SJCRH30 (cell line): ENCODE data around the gene ZNF784. TPM values are rescaled to one million over a fixed set of nuclear protein-coding genes. Genes with fewer than 3 reads are reported as not detected.

Source experiments
- DNase-seq, 2 experiments: peaks; one replicate each; pipeline ENCODE4 v3.0.0-alpha.2; 2015 to 2020
- H3K27ac ChIP-seq: fragments of 250-450 bp; sonication (Bioruptor Pico); 2 replicates; pipeline ENCODE4 v1.5.1; 2020; ENCODE audit warnings: mild to moderate bottlenecking, moderate library complexity
- H3K27me3 ChIP-seq: fragments of 250-450 bp; sonication (Bioruptor Pico); 2 replicates; pipeline ENCODE4 v1.5.1; 2020; ENCODE audit warnings: mild to moderate bottlenecking, moderate library complexity
- H3K36me3 ChIP-seq: fragments of 250-450 bp; sonication (Bioruptor Pico); 2 replicates; pipeline ENCODE4 v1.5.1; 2020; ENCODE audit warnings: mild to moderate bottlenecking, moderate library complexity
- H3K4me1 ChIP-seq: fragments of 250-450 bp; sonication (Bioruptor Pico); 2 replicates; pipeline ENCODE4 v1.5.1; 2020; ENCODE audit warnings: mild to moderate bottlenecking, moderate library complexity
- H3K4me3 ChIP-seq: fragments of 250-450 bp; sonication (Bioruptor Pico); 2 replicates; pipeline ENCODE4 v1.5.1; 2020; ENCODE audit warnings: mild to moderate bottlenecking, moderate library complexity
- H3K9me3 ChIP-seq: fragments of 250-450 bp; sonication (Bioruptor Pico); replicated peaks from 2 replicates; pipeline ENCODE4 v1.5.1; 2020; ENCODE audit warnings: mild to moderate bottlenecking, moderate library complexity
- total RNA-seq: library from RNA; depleted of rRNA; stranded (reverse); fragments of >200 nt; shearing (Covaris generic); gene quantifications from 2 replicates; pipeline ENCODE4 v1.2.3, GENCODE V29; 2014

ZNF784 gene
- total RNA-seq, 1 experiment from 2014 or later = 3.1 TPM

DNA sequence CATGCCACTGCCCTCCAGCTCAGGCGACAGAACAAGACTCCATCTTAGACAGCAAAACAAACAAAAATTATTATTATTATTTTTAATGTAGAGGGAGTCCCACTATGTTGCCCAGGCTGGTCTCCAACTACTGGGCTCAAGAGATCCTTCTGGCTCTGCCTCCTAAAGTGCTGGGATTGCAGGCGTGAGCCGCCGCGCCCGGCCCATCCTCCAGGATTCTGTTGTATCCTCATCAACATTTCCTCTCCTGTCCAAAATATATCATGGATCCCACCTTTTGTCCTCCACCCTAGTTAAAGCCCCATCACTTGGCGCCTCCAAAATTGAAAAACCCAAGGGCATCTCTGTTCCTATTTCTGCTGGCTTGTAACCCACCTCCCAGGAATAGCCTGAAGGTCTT, 1.2 kb downstream of the ZNF784 start:
- Histone ChIP-seq H3K27ac (no peak overlapping the region), H3K4me1 (peaks cover 4% of the 10 kb centered on the region), H3K9me3 (no peaks in the 10 kb centered on the region), H3K4me3 (no peak overlapping the region), H3K36me3 (0 out of 2 replicates have a peak, but pooled peaks cover 2% of the 10 kb centered on the region), H3K27me3 (no peaks in the 10 kb centered on the region)
- DNase-seq = no peak

DNA sequence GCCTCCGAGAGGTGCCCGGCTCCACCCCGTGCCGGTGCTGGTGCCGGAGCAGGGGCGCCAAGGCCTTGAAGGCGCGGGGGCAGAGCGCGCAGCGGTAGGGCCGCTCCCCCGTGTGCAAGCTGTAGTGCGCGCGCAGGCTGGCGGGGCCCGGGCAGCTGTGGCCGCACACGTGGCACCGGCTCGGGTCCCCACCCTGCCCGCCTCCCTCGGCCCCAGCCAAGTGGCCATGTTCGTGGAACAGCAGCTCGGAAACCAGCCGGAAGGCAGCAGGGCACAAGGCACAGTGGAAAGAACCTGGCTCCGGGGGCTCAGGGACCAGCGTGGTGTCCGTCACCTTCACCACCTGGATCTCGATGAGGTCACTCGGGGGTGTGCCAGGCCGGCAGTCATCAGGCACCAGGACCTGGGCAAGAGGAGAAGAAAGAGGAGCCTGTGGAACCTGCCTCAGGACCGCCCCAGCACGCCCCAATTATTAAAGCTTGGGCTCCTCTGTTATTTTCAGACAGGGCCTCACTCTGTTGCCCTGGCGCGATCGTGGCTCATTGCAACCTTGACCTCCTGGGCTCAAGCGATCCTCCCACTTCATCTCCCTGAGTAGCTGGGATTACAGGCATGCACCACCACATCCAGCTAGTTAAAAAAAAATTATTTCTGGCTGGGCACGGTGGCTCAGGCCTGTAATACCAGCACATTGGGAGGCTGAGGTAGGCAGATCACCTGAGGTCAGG, 2.0 kb downstream of the ZNF784 start:
- Histone ChIP-seq H3K27ac (no peak overlapping the region), H3K36me3 (peaks cover 9% of the 10 kb centered on the region), H3K9me3 (no peaks in the 10 kb centered on the region), H3K4me1 (peaks cover 4% of the 10 kb centered on the region), H3K27me3 (no peaks in the 10 kb centered on the region), H3K4me3 (no peak overlapping the region)
- DNase-seq = no peak

DNA sequence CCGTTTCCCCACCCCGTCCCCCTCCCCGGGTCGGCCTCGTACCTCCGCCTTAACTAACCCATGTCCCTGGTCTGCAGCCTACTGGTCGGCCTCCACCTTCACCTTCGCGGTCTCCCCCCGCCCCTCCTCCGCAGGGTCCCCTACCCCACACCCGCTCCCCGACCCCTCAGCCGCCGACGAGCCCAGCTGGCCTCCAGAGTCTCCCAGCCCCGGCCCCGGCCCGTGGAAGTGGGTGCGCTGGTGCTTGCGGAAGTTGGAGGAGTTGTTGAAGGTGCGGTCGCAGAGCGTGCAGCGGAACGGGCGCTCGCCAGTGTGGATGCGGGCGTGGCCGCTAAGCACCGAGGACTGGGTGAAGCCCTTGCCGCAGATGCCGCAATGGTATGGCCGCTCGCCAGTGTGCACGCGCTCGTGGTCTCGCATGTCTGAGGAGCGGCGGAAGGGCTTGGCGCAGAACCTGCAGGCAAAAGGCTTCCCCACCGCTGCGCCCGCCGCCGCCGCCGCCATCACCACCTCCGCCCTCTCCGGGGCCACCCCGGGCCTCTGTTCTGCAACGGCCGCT, 2.6 kb downstream of the ZNF784 start:
- Histone ChIP-seq H3K4me1 (peaks cover 4% of the 10 kb centered on the region), H3K9me3 (no peaks in the 10 kb centered on the region), H3K27me3 (no peaks in the 10 kb centered on the region), H3K4me3 (no peak overlapping the region), H3K36me3 (peaks cover 12% of the 10 kb centered on the region), H3K27ac (no peak overlapping the region)
- DNase-seq = no peak

DNA sequence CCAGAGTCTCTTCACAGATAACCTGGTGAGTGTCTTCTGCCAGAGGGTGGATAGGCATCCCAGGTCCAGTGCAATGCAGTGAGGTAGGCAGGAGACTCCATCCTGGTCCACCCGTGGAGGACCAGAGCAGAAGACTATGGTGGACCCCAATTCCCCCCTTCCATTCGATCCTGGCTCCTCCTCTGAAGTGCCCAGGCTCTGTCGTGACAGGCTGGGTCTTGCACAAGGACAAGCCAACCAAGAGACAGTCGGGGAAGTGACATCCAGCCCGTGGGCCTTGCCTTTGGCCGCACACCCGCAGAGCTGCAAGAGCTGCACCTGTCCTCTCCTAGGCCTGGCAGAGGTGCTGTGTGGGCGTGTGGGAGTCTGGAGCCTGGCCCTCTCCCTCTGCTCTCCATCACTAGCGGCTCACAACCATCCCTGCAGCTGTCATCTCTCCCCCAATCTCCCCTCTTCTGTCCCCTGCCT, 3.1 kb downstream of the ZNF784 start:
- DNase-seq = no peak
- peaks cover 14% of the 10 kb centered on the region for H3K36me3 ChIP-seq
- peaks cover 4% of the 10 kb centered on the region for H3K4me1 ChIP-seq
- H3K9me3 ChIP-seq = no peaks in the 10 kb centered on the region
- no peaks in the 10 kb centered on the region for H3K27me3 ChIP-seq
- H3K4me3 ChIP-seq = no peak overlapping the region
- no peak overlapping the region for H3K27ac ChIP-seq

DNA sequence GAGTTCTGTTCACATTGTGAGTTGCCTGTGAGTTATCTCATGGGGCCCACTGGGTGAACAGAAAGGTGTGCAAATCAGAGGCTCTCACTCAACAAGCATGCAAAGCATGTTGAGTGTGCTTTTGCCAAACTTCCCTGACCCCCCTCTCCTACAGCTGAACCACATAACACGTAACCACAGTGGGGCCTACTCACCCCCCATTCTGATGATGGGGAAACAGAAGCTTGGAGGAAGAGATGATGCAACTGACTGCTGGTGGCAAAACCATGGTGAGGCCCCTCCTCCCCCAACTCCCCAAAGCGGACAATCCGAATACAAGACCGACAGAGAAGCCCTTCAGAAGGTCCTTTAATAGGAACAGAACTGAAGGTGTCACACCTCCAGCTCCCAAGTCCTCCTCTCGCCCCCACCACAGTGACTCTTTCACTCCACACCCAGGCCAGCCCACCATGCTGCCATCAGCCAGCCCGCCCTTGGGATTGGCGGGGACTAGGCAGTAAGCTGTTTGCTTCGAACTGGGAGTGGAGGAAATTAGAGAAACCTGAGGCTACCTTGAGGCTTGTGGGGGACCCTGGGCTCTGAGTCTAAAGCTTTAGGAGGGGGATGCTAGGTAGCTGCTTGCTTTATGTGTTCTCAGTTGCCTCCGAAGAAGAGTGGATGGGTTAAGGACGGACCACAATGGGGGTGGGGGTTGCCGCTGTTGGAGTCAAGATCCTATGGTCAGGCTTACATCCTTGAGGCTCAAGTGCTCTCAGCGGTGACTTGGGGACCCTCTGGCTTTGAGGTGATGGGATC, 3.8 kb downstream of the ZNF784 start:
- Histone ChIP-seq H3K9me3 (no peaks in the 10 kb centered on the region), H3K27ac (no peak overlapping the region), H3K36me3 (peaks cover 19% of the 10 kb centered on the region), H3K4me3 (no peak overlapping the region), H3K4me1 (peaks cover 4% of the 10 kb centered on the region), H3K27me3 (no peaks in the 10 kb centered on the region)
- no peak for DNase-seq

DNA sequence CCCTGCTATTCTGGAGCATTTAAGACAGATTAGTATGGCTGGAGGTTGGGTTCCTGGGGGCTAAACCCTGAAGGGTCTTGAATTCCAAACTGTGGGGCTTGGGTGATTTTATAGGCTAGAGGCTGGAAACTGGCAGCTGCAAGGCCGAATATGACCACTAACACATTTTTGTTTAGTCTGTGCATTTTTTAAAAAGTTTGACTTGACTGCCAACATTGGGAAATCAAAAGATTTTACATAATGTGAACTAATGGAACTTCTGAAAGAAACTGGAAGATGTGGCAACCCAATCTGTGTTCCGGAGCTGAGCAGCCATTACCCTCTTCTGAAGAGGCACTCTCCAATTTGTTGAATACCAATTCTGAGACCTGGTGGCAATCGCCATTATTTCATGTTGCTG, 5.1 kb downstream of the ZNF784 start:
- no peak for DNase-seq
- H3K4me3 ChIP-seq = no peak overlapping the region
- H3K27ac ChIP-seq = no peak overlapping the region
- no peaks in the 10 kb centered on the region for H3K9me3 ChIP-seq
- no peaks in the 10 kb centered on the region for H3K27me3 ChIP-seq
- H3K36me3 ChIP-seq = peaks cover 24% of the 10 kb centered on the region
- H3K4me1 ChIP-seq = peaks cover 4% of the 10 kb centered on the region

DNA sequence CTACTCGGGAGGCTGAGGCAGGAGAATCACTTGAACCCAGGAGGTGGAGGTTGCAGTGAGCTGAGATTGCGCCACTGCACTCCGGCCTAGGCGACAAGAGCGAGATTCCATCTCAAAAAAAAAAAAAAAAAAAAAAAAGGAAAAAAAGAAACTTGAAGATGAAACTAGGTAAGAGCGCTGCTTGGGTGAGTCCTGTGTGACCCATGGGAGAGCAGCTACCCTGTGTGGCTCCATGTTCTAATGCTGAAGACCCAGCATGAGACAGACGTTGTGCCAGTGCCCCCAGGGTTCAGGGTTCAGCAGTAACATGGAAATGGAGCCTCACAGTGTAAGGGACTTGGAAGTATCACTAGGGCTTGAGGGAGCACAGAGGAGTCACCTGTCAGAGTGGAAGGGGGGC, 5.9 kb downstream of the ZNF784 start:
- Histone ChIP-seq H3K4me3 (no peak overlapping the region), H3K27ac (no peak overlapping the region), H3K27me3 (no peaks in the 10 kb centered on the region), H3K4me1 (peaks cover 4% of the 10 kb centered on the region), H3K9me3 (no peaks in the 10 kb centered on the region), H3K36me3 (peaks cover 24% of the 10 kb centered on the region)
- no peak for DNase-seq

DNA sequence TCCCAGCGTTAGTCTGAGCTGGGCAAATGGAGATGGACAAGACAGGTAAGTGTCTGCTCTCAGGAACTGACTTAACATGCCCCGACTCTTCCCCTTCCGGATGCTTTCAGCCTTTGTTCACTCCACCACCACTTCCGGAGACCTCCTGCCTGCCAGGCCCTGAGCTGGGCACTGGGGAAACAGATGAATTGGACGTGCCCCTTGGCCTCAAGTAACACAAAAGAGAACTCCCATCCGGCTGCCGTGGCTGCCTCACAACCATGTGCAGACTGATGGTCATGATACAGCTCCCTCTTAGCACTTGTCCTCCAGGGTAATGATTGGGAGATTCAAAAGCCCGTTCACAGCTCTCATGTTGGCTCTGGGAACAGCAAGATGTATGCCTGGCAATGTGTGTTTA, 6.9 kb downstream of the ZNF784 start:
- Histone ChIP-seq H3K4me3 (no peak overlapping the region), H3K27me3 (no peaks in the 10 kb centered on the region), H3K36me3 (peaks cover 24% of the 10 kb centered on the region), H3K4me1 (peaks cover 4% of the 10 kb centered on the region), H3K27ac (no peak overlapping the region), H3K9me3 (no peaks in the 10 kb centered on the region)
- DNase-seq = no peak

DNA sequence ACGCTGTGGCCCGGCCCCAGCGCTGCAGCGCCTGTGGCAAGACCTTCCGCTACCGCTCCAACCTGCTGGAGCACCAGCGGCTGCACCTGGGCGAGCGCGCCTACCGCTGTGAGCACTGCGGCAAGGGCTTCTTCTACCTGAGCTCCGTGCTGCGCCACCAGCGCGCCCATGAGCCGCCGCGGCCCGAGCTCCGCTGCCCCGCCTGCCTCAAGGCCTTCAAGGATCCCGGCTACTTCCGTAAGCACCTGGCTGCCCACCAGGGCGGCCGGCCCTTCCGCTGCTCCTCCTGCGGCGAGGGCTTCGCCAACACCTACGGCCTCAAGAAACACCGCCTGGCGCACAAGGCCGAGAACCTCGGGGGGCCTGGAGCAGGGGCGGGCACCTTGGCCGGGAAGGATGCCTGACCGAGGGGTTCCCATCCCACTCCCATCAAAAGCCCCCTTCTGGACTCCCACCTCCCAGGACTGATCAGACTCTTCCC, 7.9 kb downstream of the ZNF784 start:
- no peak for DNase-seq
- H3K9me3 ChIP-seq = no peaks in the 10 kb centered on the region
- peaks cover 24% of the 10 kb centered on the region for H3K36me3 ChIP-seq
- H3K27me3 ChIP-seq = no peaks in the 10 kb centered on the region
- H3K4me3 ChIP-seq = no peak overlapping the region
- no peak overlapping the region for H3K27ac ChIP-seq
- H3K4me1 ChIP-seq = peaks cover 4% of the 10 kb centered on the region

DNA sequence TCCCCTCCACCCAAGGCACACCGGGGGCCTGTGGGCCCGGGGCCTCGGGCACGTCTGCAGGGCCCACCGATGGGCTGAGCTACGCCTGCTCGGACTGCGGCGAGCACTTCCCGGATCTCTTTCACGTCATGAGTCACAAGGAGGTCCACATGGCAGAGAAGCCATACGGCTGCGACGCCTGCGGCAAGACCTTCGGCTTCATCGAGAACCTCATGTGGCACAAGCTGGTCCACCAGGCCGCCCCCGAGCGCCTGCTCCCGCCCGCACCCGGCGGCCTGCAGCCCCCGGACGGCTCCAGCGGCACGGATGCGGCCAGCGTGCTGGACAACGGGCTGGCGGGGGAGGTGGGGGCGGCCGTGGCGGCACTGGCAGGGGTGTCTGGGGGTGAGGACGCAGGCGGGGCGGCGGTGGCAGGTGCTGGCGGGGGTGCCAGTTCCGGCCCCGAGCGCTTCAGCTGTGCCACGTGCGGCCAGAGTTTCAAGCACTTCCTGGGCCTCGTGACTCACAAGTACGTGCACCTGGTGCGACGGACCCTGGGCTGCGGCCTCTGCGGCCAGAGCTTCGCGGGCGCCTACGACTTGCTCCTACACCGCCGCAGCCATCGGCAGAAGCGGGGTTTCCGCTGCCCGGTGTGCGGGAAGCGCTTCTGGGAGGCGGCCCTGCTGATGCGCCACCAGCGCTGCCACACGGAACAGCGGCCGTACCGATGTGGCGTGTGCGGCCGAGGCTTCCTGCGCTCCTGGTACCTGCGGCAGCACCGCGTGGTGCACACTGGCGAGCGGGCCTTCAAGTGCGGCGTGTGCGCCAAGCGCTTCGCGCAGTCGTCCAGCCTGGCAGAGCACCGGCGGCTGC, 8.6 kb downstream of the ZNF784 start:
- DNase-seq = no peak
- Histone ChIP-seq H3K36me3 (peaks cover 24% of the 10 kb centered on the region), H3K9me3 (no peaks in the 10 kb centered on the region), H3K27ac (no peak overlapping the region), H3K4me1 (peaks cover 4% of the 10 kb centered on the region), H3K27me3 (no peaks in the 10 kb centered on the region), H3K4me3 (no peak overlapping the region)

DNA sequence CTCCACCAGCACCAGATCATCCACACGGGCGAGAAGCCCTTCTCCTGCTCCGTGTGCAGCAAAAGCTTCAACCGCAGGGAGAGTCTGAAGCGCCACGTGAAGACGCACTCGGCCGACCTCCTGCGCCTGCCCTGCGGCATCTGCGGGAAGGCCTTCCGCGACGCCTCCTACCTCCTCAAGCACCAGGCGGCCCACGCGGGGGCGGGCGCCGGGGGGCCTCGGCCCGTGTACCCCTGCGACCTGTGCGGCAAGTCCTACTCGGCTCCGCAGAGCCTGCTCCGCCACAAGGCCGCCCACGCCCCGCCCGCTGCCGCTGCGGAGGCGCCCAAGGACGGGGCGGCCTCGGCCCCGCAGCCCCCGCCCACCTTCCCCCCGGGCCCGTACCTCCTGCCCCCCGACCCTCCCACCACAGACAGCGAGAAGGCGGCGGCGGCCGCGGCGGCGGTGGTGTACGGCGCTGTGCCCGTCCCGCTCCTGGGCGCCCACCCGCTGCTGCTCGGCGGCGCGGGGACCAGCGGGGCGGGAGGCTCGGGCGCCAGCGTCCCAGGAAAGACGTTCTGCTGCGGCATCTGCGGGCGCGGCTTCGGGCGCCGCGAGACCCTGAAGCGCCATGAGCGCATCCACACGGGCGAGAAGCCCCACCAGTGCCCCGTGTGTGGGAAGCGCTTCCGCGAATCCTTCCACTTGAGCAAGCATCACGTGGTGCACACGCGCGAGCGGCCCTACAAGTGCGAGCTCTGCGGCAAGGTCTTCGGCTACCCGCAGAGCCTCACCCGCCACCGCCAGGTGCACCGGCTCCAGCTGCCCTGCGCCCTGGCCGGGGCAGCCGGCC, 9.4 kb downstream of the ZNF784 start:
- H3K4me3 ChIP-seq = no peak overlapping the region
- H3K9me3 ChIP-seq = no peaks in the 10 kb centered on the region
- peaks cover 4% of the 10 kb centered on the region for H3K4me1 ChIP-seq
- DNase-seq = no peak
- no peaks in the 10 kb centered on the region for H3K27me3 ChIP-seq
- H3K36me3 ChIP-seq = peaks cover 25% of the 10 kb centered on the region
- no peak overlapping the region for H3K27ac ChIP-seq

DNA sequence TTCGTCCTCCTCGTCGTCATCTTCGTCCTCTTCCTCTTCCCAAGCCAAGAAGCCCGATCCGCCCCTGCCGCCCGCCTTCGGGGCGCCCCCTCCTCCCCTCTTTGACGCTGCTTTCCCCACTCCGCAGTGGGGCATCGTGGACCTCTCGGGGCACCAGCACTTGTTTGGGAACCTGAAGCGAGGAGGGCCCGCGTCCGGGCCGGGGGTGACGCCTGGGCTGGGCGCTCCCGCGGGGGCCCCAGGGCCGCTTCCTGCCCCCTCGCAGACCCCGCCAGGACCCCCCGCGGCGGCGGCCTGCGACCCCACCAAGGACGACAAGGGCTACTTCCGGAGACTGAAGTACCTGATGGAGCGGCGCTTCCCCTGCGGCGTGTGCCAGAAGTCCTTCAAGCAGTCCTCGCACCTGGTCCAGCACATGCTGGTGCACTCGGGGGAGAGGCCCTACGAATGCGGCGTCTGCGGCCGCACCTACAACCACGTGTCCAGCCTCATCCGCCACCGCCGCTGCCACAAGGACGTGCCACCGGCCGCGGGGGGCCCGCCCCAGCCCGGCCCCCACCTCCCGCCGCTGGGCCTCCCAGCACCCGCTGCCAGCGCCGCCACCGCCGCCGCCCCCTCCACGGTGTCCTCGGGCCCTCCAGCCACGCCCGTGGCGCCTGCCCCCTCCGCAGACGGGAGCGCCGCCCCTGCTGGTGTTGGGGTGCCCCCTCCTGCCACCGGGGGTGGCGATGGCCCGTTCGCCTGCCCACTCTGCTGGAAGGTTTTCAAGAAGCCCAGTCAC, 10.2 kb downstream of the ZNF784 start:
- Histone ChIP-seq H3K27me3 (no peaks in the 10 kb centered on the region), H3K4me1 (peaks cover 4% of the 10 kb centered on the region), H3K9me3 (no peaks in the 10 kb centered on the region), H3K36me3 (peaks cover 24% of the 10 kb centered on the region), H3K4me3 (no peak overlapping the region), H3K27ac (no peak overlapping the region)
- no peak for DNase-seq

DNA sequence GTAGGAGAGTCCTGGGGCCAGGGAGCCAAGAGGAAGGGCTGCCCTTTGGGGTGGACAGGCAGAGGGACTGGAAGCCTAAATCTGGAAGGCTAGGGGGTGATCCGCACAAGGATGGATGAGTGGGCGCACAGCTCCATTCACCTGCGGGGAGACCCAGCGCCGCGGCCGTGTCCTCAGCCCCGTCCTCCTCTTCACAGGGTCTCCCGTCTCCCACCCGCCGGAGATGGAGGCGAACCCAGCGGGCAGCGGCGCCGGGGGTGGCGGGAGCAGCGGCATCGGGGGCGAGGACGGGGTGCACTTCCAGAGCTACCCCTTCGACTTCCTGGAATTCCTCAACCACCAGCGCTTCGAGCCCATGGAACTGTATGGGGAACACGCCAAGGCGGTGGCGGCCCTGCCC, 11.0 kb downstream of the ZNF784 start:
- DNase-seq = no peak
- Histone ChIP-seq H3K9me3 (no peaks in the 10 kb centered on the region), H3K4me1 (no peaks in the 10 kb centered on the region; the same call in 1 of the 2 replicates), H3K27me3 (no peaks in the 10 kb centered on the region), H3K36me3 (peaks cover 24% of the 10 kb centered on the region), H3K27ac (no peak overlapping the region), H3K4me3 (no peak overlapping the region)
